Suprapubic skin (tissue), 4 donors: Measurements from ENCODE around the gene CACNA1G. TPM values are rescaled to one million over a fixed set of nuclear protein-coding genes. Genes with fewer than 3 reads are reported as not detected.

Experiments used
- DNase-seq, 2 donors: peaks; one replicate each; pipeline ENCODE4 v3.0.0-alpha.2; 2019; ENCODE audit warnings: low spot score in 2 of 2
- H3K27ac ChIP-seq: fragments of 200-600 bp; sonication (generic); one replicate; pipeline ENCODE4 v1.5.1; 2019
- H3K27me3 ChIP-seq: fragments of 200-600 bp; sonication (generic); one replicate; pipeline ENCODE4 v1.5.1; 2019
- H3K36me3 ChIP-seq: fragments of 200-600 bp; sonication (generic); one replicate; pipeline ENCODE4 v1.5.1; 2019
- H3K4me1 ChIP-seq: fragments of 200-600 bp; sonication (generic); one replicate; pipeline ENCODE4 v1.5.1; 2019
- H3K4me3 ChIP-seq: fragments of 200-600 bp; sonication (generic); one replicate; pipeline ENCODE4 v1.5.1; 2019; ENCODE audit warnings: mild to moderate bottlenecking
- H3K9me3 ChIP-seq: fragments of 200-600 bp; sonication (generic); one replicate; pipeline ENCODE4 v1.5.1; 2019
- EP300 ChIP-seq: sonication (generic); formaldehyde crosslinking; IDR thresholded peaks from one replicate; pipeline ENCODE4 v1.6.1; 2017; ENCODE audit warnings: antibody characterized with exemption
- POLR2A ChIP-seq, 2 donors: fragments of 450-650 bp; IDR thresholded peaks; one replicate each; pipeline ENCODE4 v1.6.1; 2017; ENCODE audit warnings: antibody characterized with exemption in 2 of 2, mild to moderate bottlenecking in 2 of 2, moderate library complexity in 2 of 2
- POLR2AphosphoS5 ChIP-seq, 3 donors: sonication (generic); formaldehyde crosslinking; IDR thresholded peaks; one replicate each; pipeline ENCODE4 v1.6.1; 2017; ENCODE audit warnings: antibody characterized with exemption in 3 of 3
- WGBS: methylation state at CpG from one replicate; pipeline ENCODE4 v1.1.5; 2018; 5-methylcytosine and 5-hydroxymethylcytosine counted together
- total RNA-seq, 4 donors: library from RNA; depleted of rRNA; stranded (reverse); fragments of >200 nt; gene quantifications; one replicate each; pipeline ENCODE4 v1.1.0, GENCODE V29; 2016
- TF ChIP-seq, protein P1 (sequence below), 2 donors: fragments of 200-600 bp in 1 of 2; fragments of 450-650 bp in 1 of 2; sonication (generic) in 1 of 2; IDR thresholded peaks; one replicate each; pipeline ENCODE4 v1.5.1; 2016 to 2019; ENCODE audit warnings: antibody characterized with exemption in 2 of 2, mild to moderate bottlenecking in 1 of 2, moderate library complexity in 1 of 2

The CACNA1G gene
- total RNA-seq, 4 donors from 2014 or later, result 1.1 to 9.9 (median 2.7) TPM

DNA sequence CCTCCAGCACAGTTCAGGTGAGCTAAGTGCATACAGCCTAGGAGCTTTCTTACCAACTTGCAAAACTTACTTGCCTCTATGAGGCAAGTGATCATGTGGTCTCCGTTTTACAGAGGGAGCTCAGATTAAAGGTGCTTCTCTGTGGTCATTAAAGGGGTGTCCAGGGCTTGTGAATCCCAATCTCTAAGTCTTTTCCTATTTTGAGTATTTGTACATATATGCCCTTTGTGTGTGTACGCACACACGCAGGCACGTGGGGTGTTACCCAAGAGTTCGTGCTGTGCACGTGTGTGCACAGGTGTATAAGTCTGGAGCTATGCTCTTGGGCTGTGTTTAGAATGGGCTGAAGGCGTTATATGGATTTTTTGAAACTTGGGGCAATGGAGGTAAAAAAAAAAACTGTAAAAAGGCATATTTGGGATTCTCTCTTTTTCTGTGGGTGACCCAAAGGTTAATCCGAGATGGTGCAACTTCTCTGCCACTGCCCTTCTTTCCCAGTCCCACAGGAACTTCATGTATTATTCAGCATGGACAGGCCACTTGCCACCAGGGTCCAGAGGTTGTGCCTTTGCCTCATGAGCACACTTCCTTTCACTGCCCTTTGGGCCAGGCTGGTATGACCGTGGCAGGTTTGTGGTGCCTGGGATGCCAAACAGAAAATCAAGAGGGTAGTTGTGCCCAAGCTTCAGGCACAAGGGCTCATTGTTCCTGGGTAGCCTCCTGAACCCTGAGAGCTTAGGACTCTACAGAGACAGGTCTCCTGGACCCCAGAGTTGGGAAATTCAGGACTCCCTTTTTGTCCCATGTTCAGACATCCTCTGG lies 75.7 kb downstream of the CACNA1G start:
- no peak overlapping the region for H3K4me3 ChIP-seq
- H3K27ac ChIP-seq, result no peak overlapping the region
- H3K27me3 ChIP-seq, result no peaks in the 10 kb centered on the region
- no peak for DNase-seq
- no peaks in the 10 kb centered on the region for H3K36me3 ChIP-seq
- 93% methylated on average over 9 of the region's 9 CpGs for WGBS
- TF ChIP-seq, protein P1, sequence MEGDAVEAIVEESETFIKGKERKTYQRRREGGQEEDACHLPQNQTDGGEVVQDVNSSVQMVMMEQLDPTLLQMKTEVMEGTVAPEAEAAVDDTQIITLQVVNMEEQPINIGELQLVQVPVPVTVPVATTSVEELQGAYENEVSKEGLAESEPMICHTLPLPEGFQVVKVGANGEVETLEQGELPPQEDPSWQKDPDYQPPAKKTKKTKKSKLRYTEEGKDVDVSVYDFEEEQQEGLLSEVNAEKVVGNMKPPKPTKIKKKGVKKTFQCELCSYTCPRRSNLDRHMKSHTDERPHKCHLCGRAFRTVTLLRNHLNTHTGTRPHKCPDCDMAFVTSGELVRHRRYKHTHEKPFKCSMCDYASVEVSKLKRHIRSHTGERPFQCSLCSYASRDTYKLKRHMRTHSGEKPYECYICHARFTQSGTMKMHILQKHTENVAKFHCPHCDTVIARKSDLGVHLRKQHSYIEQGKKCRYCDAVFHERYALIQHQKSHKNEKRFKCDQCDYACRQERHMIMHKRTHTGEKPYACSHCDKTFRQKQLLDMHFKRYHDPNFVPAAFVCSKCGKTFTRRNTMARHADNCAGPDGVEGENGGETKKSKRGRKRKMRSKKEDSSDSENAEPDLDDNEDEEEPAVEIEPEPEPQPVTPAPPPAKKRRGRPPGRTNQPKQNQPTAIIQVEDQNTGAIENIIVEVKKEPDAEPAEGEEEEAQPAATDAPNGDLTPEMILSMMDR (IDR thresholded peaks at IDR 0.05), result no peak
- TF ChIP-seq POLR2A (IDR thresholded peaks at IDR 0.05) (no peak), EP300 (no peak), POLR2AphosphoS5 (IDR thresholded peaks at IDR 0.05) (no peak)
- H3K9me3 ChIP-seq, result no peaks in the 10 kb centered on the region
- peaks cover 51% of the 10 kb centered on the region for H3K4me1 ChIP-seq

DNA sequence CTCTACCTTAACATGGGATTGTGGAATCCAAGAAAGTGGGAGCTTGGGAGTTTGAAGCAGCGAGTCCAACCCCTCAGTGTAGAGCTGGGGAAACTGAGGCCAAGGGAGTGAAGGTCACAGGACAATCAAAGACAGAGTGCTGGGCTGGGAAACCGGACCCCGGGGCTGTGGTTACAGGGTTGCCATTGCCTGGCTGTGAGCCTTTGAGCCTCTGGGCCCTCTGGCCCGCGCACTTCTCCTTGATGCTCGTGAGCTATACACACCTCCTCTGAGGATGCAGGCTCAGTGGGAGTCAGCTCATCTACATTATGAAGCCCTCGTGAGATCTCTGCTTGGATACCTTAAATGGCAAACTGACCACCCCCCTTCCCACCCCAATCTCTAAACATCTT lies 76.3 kb downstream of the CACNA1G start:
- DNase-seq, result no peak
- TF ChIP-seq EP300, result no peak
- no peak for TF ChIP-seq POLR2A (IDR thresholded peaks at IDR 0.05)
- TF ChIP-seq, protein P1 (IDR thresholded peaks at IDR 0.05), result no peak
- TF ChIP-seq POLR2AphosphoS5 (IDR thresholded peaks at IDR 0.05), result no peak
- Histone ChIP-seq H3K27me3 (no peaks in the 10 kb centered on the region), H3K9me3 (no peaks in the 10 kb centered on the region), H3K36me3 (no peaks in the 10 kb centered on the region), H3K27ac (no peak overlapping the region), H3K4me1 (peaks cover 57% of the 10 kb centered on the region), H3K4me3 (no peak overlapping the region)
- 91% methylated on average over 7 of the region's 7 CpGs for WGBS

DNA sequence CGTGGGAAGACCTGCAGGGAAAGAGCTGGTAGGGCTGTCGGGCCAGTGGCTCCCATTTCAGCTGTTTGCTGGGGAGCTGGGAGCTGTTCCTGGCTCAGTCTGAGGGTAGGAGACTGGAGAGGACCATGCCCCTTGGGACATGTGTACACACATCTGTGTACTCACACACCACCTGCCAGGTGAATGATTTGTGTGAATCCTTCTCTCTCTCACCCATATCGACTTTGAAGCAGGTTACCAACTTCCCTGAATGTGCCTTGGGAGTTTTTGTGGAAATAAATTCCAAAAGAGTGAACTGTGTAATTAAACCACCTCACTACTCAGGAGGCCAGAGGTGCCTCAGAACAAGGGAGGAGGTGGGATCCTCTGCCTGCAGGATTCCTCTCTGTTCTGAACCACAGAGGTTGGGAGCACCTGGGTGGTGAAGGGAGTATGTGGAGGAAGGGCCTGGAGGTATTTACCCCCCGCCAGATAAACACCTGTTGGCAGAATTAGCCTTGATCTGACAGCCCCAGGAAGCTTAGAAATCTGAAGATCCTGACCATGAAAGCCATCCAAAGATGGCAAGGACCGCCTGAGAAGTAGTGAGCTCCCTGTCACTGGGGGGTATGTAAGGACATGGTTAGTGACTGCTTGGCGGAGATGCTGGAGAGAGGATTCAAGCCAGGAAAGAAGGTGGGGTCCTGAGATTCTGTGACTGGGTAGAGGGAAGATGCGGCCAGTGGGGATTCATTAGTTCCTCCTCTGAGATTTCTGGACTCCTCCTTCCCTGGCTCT lies 77.5 kb downstream of the CACNA1G start:
- H3K27me3 ChIP-seq, result no peaks in the 10 kb centered on the region
- H3K4me1 ChIP-seq, result peaks cover 61% of the 10 kb centered on the region
- 75% methylated on average over 7 of the region's 7 CpGs for WGBS
- H3K36me3 ChIP-seq, result no peaks in the 10 kb centered on the region
- no peak for DNase-seq
- no peak overlapping the region for H3K27ac ChIP-seq
- H3K4me3 ChIP-seq, result no peak overlapping the region
- no peaks in the 10 kb centered on the region for H3K9me3 ChIP-seq
- no peak for TF ChIP-seq POLR2A (IDR thresholded peaks at IDR 0.05)
- no peak for TF ChIP-seq POLR2AphosphoS5 (IDR thresholded peaks at IDR 0.05)
- TF ChIP-seq, protein P1 (IDR thresholded peaks at IDR 0.05), result no peak
- TF ChIP-seq EP300, result no peak

DNA sequence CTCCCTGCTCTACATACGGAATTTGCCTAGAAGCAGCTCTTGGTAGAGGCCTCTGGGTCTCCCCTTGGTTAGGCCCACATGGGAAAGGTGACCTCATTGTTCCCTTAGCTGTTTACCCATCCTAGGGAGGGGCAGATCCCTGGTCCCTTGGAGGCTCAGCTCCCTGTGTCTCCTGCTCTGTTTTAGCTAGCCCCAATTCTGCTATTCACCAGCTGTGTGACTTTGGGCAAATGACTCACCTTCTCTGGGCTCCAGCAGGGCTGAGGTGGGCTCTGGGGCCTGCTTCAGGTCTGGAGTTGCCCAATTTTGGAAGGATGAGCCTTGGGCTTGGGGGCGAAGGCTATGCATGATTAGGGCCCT lies 78.1 kb downstream of the CACNA1G start:
- Histone ChIP-seq H3K36me3 (no peaks in the 10 kb centered on the region), H3K9me3 (no peaks in the 10 kb centered on the region), H3K27me3 (no peaks in the 10 kb centered on the region), H3K4me3 (no peak overlapping the region), H3K4me1 (peaks cover 61% of the 10 kb centered on the region), H3K27ac (no peak overlapping the region)
- no peak for DNase-seq
- TF ChIP-seq POLR2AphosphoS5 (IDR thresholded peaks at IDR 0.05) (no peak), EP300 (no peak), POLR2A (IDR thresholded peaks at IDR 0.05) (no peak)
- TF ChIP-seq, protein P1 (IDR thresholded peaks at IDR 0.05), result no peak
- 67% methylated on average over 2 of the region's 2 CpGs for WGBS
